Medulla oblongata (tissue), 1 donor: ENCODE results near the gene LCN6.

Experiments
- DNase-seq: peaks from one replicate; pipeline ENCODE4 v3.0.0-alpha.2; 2015; ENCODE audit errors: extremely low spot score

The LCN6 gene

GRCh38 chr9:136725612-136726011 lies 22.7 kb downstream of the LCN6 start:
- no peak for DNase-seq

- DNase-seq = no peak
Measured at GRCh38 chr9:136724772-136725171, 23.6 kb downstream of the LCN6 start.

GRCh38 chr9:136723989-136724388 lies 24.3 kb downstream of the LCN6 start:
- no peak for DNase-seq

DNA sequence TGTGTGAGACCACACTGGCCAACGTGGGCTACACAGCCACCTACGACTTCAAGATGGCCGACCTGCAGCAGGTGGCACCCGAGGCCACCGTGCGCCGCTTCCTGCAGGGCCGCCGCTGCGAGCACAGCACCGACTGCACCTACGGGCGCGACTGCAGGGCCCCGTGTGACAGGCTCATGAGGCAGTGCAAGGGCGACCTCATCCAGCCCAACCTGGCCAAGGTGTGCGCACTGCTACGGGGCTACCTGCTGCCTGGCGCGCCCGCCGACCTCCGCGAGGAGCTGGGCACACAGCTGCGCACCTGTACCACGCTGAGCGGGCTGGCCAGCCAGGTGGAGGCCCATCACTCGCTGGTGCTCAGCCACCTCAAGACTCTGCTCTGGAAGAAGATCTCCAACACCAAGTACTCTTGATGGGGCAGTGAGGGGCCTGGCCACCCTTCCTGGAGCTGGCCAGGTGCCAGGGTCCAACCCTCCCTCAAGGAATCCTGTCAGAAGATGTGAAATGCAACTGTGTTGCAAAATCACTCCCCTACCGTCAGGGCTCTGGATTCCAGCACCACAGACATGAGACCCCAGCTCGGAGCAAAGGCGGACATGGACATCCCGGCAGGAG lies 24.9 kb downstream of the LCN6 start:
- DNase-seq = no peak

GRCh38 chr9:136722969-136723356 lies 25.4 kb downstream of the LCN6 start:
- DNase-seq = no peak

GRCh38 chr9:136722093-136722968 lies 26.0 kb downstream of the LCN6 start:
- no peak for DNase-seq

GRCh38 chr9:136721339-136722092 lies 26.8 kb downstream of the LCN6 start:
- no peak for DNase-seq

DNA sequence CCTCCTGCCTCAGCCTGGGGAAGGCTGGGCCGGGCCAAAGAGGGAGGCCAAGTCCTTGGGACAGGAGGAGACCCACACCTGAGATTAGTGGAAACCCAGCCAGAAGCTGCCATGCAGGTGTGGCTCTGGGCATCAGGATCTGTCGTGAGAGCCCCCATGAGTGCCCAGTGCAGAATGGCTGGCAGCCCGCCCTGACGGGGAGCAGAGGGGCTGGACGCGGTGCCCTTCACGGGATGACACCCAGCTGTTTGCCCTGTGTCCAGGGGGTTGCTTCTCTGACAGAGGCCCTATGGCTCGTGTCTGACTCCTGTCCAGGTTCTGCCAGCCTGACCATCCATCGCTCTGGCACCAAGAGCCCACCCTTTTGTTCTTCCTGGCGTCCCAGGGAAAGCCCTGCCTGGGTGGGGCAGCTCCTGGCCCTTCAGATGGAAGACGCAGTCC lies 27.4 kb downstream of the LCN6 start:
- no peak for DNase-seq

- DNase-seq = no peak
Measured at GRCh38 chr9:136720251-136720897, 28.0 kb downstream of the LCN6 start.

DNA sequence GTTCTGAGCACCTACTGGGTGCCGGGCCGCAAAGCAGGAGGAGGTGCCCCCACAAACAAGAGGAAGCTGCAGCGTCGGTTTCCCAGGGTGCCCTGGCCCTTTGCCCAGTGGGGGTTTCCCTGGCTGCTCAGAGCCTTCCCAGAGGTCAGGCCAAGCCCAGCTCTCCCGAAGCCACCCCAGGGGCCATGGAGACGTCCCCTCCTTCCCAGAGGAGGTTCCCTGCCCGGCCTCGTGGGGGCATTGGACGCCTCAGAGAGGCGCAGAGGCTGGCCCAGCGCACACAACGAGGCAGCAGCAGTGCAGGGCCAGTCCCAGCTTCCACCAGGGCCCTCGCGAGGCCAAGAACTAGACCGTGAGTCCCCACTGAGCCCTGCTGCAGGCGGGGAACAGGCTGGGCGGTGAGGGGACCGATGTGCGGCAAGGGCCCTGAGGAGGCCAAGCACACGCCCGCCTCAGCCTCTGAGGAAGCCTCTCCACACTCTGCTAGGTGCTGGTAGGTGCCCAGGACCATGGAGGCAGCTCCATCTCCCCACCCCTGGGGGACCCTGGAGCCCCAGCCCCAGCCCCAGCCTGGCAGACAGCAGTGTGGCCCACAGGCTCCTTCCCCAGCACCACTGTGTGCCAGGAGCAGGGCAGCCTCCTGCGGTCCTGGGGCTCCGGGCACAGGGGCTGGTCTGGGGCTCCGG lies 29.0 kb downstream of the LCN6 start:
- DNase-seq = no peak

DNA sequence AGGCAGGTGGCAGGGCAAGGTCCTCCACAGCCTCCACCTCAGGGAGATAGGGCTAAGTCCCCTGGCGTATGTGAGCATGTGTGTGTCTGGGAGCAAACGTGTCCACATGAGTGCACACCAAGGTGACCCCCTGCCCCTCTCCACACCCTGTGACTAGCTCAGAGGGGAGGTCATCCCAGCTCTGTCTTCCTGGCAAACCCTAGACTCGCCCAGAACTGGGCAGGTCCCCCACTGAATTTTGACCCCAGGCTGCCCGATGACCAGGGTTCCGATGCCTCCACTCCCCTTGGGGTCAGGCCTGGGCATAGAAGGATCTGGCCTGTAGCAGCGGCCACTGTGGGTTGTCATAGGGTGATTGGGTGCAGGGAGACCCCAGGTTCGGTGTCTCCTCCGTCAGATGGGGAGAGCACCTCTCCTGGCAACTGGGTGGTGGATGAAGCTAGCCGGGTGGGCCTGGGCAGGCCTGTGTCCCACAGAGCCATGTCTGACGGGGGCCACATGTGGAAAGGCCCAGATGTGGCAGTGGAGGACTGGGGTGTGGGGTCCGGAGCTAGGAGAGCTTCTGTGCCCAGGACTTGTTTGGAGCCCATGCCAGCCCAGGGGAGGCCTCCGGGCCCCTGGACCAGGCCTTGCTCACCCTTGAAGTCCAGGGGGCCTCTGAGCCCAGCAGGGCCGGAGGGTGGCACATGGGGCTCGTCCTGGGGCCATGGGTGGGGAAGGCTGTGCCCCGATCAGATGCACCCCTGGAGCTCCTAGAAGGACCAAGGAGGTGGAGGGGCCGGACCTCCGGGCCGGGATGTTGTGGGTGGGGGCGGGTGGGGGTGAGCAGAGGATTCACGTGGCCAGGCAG lies 29.8 kb downstream of the LCN6 start:
- DNase-seq = no peak

- DNase-seq = no peak
Measured at GRCh38 chr9:136717399-136717798, 30.9 kb downstream of the LCN6 start.

DNA sequence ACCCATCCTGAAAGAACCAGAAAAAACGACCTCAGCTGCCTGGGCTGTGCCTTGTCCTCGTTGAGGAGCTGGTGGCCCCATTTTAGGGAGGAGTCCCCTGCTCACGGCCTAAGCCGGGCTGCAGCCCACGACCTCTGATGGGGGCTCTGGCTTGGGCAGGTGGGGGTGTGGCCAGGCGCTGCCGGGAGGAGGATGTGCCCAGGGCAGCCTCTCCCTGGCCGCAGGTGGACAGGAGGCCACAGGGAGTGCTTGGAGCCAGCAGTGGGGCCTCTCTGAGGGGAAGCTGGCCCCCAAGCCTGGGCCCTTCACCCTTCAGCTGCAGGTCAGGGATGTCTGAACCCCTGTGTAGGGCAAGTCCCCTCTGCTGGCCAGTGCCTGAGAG lies 33.4 kb downstream of the LCN6 start:
- DNase-seq = no peak

GRCh38 chr9:136714096-136714892 lies 34.0 kb downstream of the LCN6 start:
- no peak for DNase-seq

DNA sequence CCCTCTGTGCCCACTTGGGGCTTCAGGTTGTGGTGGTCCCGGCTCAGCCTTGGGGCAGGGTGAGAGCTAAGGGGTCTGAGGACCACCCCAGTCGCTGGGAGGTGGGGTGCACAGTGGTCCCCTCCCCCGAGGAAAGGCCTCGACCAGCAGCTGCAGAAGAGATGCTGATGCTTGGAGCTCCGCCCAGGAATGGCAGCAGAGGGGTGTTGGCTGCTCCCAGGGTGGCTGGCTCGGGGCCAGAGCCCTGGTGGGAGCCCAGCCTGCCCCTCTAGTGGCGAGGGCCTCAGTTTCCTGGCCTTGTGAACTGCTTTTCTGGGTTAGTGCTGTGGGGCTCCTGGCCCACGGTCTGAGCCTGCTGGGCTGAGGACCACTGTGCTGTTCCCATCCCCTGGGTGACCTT lies 34.8 kb downstream of the LCN6 start:
- DNase-seq = no peak

DNA sequence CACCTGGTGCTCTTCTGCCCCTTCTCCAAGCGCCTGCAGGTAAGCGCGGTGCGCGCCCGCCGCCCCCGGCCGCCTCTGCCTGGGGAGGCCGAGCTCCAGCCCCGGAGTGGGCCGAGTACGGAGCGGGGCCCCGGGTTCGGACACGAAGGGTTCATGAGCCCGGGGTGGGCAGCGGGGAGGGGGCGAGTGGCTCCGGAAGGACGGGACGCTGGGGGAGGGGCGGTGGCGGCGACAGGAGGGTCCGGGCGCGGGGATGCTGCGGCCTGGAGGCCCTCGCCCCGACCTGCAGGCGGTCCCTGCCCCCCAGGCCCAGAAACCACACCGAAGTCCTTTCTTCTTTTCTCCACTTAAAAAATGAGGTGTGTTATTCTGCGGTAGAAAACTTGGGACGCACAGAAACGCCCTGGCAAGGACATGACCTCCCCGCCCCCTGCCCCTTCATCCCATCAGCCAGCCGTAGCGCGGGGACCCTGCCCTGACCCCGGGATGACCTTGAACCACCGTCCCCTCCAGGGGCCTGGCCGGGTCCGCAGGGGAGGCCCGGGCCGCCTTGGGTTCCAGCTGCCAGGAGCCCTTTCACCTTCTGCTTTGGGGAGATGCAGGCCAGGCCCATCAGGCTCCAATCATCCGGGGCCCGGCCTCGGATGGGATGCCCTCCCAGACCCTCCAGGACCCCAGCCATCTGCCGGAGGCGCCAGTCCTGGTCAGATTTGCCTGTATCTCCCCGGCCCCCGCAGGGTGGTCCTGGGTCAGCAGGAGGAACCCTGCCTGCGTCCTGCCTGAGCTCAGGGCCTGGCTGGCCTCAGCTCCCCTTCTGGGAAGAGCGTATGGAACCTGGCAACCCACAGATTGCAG lies 35.4 kb downstream of the LCN6 start:
- DNase-seq = no peak

- DNase-seq = no peak
Measured at GRCh38 chr9:136711751-136712689, 36.3 kb downstream of the LCN6 start, which contains the start of gene DIPK1B. Gene DIPK1B (plus strand): TSS chr9:136712572. CDS start chr9:136712666, 94 bp downstream.
